GM12878 (cell line): ENCODE results near the gene RPL26. TPM values are rescaled to one million over a fixed set of nuclear protein-coding genes. Genes with fewer than 3 reads are reported as not detected.

Experiments used
- ATAC-seq: fragments of 200-7000 bp; cut with Tn5 transposase; 3 replicates; pipeline ENCODE4 v1.9.1; 2020; ENCODE audit warnings: mild to moderate bottlenecking, moderate library complexity
- BruUV-seq: library from RNA; stranded (reverse); fragments of 400-500 nt; replicated peaks from 2 replicates; lab custom pipeline; 2021; lab: Mats Ljungman, UMichigan
- CTCF ChIA-PET: fragments of 300-600 bp; sonication (Branson Sonifier 250); formaldehyde crosslinking; extraction: SDS; loops from one replicate; lab custom pipeline; 2021; ENCODE audit warnings: inconsistent platforms; lab: Yijun Ruan, JAX
- POLR2A ChIA-PET: fragments of 350-600 bp; formaldehyde crosslinking; extraction: SDS; loops from one replicate; lab custom pipeline; 2021; ENCODE audit warnings: inconsistent platforms; lab: Charles Lee
- RAD21 ChIA-PET: fragments of 300-600 bp; sonication (Branson Sonifier 250); formaldehyde crosslinking; loops from one replicate; lab custom pipeline; 2023; ENCODE audit warnings: antibody characterized with exemption; ENCODE audit not compliant: unreplicated experiment; lab: Charles Lee
- SMC1A ChIA-PET: fragments of 300-600 bp; sonication (Branson Sonifier 250); formaldehyde crosslinking; loops from one replicate; lab custom pipeline; 2023; ENCODE audit not compliant: unreplicated experiment, uncharacterized antibody; lab: Charles Lee
- DNase-seq: peaks from one replicate; pipeline ENCODE4 v3.0.0-alpha.2; 2011; ENCODE audit warnings: low read depth, low spot score
- FAIRE-seq: peaks from 3 replicates; lab custom pipeline; 2011; peaks lifted over from hg19 to GRCh38; lab: Jason Lieb, UNC
- H2AFZ ChIP-seq: 2 replicates; pipeline ENCODE4 v1.6.0; 2011; ENCODE audit warnings: low read depth, low read length, control low read depth; ENCODE audit not compliant: control insufficient read depth
- H3K27ac ChIP-seq: 2 replicates; pipeline ENCODE4 v1.5.1; 2011; ENCODE audit warnings: control low read depth; ENCODE audit not compliant: control insufficient read depth, insufficient read depth
- H3K27me3 ChIP-seq, 2 experiments: replicated peaks in 1 of 2; 2 replicates each; pipeline versions ENCODE4 v1.6.0 to v1.6.1; 2011; ENCODE audit warnings: low read length in 1 of 2; ENCODE audit not compliant: control insufficient read depth in 2 of 2, insufficient read depth in 2 of 2
- H3K36me3 ChIP-seq, 2 experiments: 2 replicates each; pipeline ENCODE4 v1.5.1; 2011; ENCODE audit warnings: low read length in 1 of 2; ENCODE audit not compliant: control insufficient read depth in 2 of 2, insufficient read depth in 2 of 2
- H3K4me1 ChIP-seq: 2 replicates; pipeline ENCODE4 v1.6.1; 2011; ENCODE audit warnings: mild to moderate bottlenecking, low read length, moderate library complexity, mixed read lengths; ENCODE audit not compliant: control insufficient read depth, insufficient read depth
- H3K4me2 ChIP-seq: 2 replicates; pipeline ENCODE4 v1.6.0; 2011; ENCODE audit warnings: control low read depth; ENCODE audit not compliant: control insufficient read depth, insufficient read depth
- H3K4me3 ChIP-seq: fragments of 200-600 bp; sonication (generic); 2 replicates; pipeline ENCODE4 v1.5.1; 2016
- H3K79me2 ChIP-seq: 2 replicates; pipeline ENCODE4 v1.6.0; 2011; ENCODE audit warnings: low read length; ENCODE audit not compliant: control insufficient read depth, insufficient read depth
- H3K9ac ChIP-seq: 2 replicates; pipeline ENCODE4 v1.8.0; 2011; ENCODE audit warnings: low read length, control low read depth, mixed read lengths; ENCODE audit not compliant: control insufficient read depth, insufficient read depth
- H3K9me3 ChIP-seq: replicated peaks from 3 replicates; pipeline ENCODE4 v1.5.1; 2011; ENCODE audit warnings: mild to moderate bottlenecking, low read length; ENCODE audit not compliant: control insufficient read depth, insufficient read depth
- H4K20me1 ChIP-seq: 2 replicates; pipeline ENCODE4 v1.6.0; 2011; ENCODE audit not compliant: control insufficient read depth, insufficient read depth
- BMI1 ChIP-seq: fragments of 450-650 bp; IDR thresholded peaks from 2 replicates; pipeline ENCODE4 v1.6.1; 2016; ENCODE audit warnings: mild to moderate bottlenecking, moderate library complexity, borderline replicate concordance
- ZBTB33 ChIP-seq: fragments of 450-650 bp; IDR thresholded peaks from 2 replicates; pipeline ENCODE4 v1.6.1; 2017; ENCODE audit warnings: mild to moderate bottlenecking
- ZNF24 ChIP-seq: fragments of 450-650 bp; IDR thresholded peaks from 2 replicates; pipeline ENCODE4 v1.6.1; 2017; ENCODE audit warnings: antibody characterized with exemption, mild to moderate bottlenecking
- WGBS: methylation state at CpG from one replicate; pipeline ENCODE4 v1.1.6; 2016; ENCODE audit warnings: low lambda C conversion rate; ENCODE audit not compliant: insufficient replicate concordance, insufficient coverage; ENCODE audit errors: missing lambda C conversion rate; 5-methylcytosine and 5-hydroxymethylcytosine counted together
- in situ Hi-C: fragments of 300-500 bp; cut with MboI; formaldehyde crosslinking; loops from 9 replicates; pipeline ENCODE4 v1.14.3; 2018; ENCODE audit warnings: mixed read lengths
- intact Hi-C: fragments of 100-400 bp; cut with micrococcal nuclease; formaldehyde crosslinking; loops from one replicate; pipeline ENCODE4 v1.14.2; 2022; ENCODE audit not compliant: unreplicated experiment
- polyA plus RNA-seq, 11 experiments: library from polyadenylated mRNA; depleted of rRNA in 4 of 11; unstranded in 6 of 11; stranded (reverse) in 5 of 11; fragments of >200 nt; fragmentation: Nextera tagmentation in 4 of 11; fragmentation: Illumina TruSeq in 1 of 11; extraction: Ambion mirVana in 4 of 11; extraction: Trizol in 1 of 11; gene quantifications; 1 replicate in 1 of 11; 2 replicates in 10 of 11; pipeline versions ENCODE4 v1.2.1 to v1.2.3, GENCODE V29; 2011 to 2016; ENCODE audit warnings: inconsistent platforms in 2 of 11, missing spikeins in 2 of 11, low read depth in 1 of 11
- total RNA-seq, 4 experiments: library from RNA; depleted of rRNA in 3 of 4; stranded (reverse); fragments of >200 nt in 3 of 4; fragmentation: Illumina TruSeq in 1 of 4; extraction: Trizol in 1 of 4; gene quantifications; 2 replicates each; pipeline versions ENCODE4 v1.2.1 to v1.2.3, GENCODE V29; 2013 to 2021
- TF ChIP-seq, protein P1 (sequence below): IDR thresholded peaks from 2 replicates; pipeline ENCODE4 v1.6.1; 2011; ENCODE audit warnings: mild to moderate bottlenecking, low read depth, low read length, moderate library complexity; ENCODE audit not compliant: insufficient replicate concordance
- TF ChIP-seq, protein P2 (sequence below): fragments of 450-650 bp; IDR thresholded peaks from 2 replicates; pipeline ENCODE4 v1.6.1; 2016; ENCODE audit warnings: mild to moderate bottlenecking

Gene RPL26
- total and polyA plus RNA-seq, 10 of the 15 experiments (the other 5 are each of a cell fraction or from before 2014, with no cell fraction given) = 1,451 to 9,244 (median 4,326) TPM

DNA sequence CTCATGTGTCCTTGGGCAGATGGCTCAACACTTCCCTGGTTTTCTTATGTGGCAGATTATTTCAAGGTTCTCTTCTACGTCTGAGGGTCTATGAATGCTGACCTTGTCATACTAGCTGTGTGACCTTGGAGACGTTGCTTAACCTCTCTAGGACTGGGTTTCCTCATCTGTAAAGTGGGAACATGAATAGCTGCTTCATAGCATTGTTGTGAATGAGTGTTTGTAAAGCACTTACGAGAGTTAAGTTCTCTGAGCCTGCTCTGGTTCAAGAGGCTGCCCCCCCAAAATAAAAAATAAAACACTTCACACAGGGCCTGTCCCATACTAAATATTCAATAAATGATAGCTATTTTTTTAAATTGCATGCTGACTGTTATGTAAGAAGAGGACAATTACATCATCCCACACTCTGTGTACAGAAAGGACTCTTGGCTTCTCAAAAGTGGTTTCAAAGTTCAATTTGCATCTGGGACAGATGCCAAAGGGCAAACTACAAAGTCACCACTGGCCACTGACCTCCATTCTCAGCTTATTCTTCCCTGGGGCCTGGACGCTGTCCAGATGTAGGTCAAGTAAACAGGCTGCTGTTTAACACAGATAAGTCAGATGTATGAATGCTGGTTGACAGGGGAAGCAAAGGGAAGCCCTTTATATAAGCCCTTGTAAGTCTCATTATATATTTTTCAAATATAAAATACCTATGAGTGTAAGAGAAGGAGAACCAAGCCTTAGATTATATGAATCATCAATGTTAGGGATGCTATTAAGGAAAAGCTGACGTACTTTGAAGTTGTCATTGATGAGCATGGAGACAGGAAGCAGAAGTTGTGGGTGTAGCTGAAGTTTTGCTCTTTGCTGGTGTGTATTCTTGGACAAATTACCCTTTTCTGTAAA lies 37.3 kb upstream of the RPL26 start:
- CTCF ChIA-PET = interaction anchor here (0.8 to 2.8 kb wide), 4 partner anchors 9 to 326 kb away, joined by 3 to 10 read pairs (median 4); no protein-coding TSS in a partner anchor
- 15% methylated on average over 5 of the region's 5 CpGs for WGBS
- Histone ChIP-seq H3K36me3 (no peaks in the 10 kb centered on the region), H3K27me3 (peaks cover 2 to 3% of the 10 kb centered on the region in 2 experiments; a peak in 3 of 4 replicates), H3K27ac (no peak overlapping the region), H3K4me3 (no peak overlapping the region), H2AFZ (no peak overlapping the region), H4K20me1 (no peaks in the 10 kb centered on the region), H3K9ac (no peak overlapping the region), H3K4me1 (no peaks in the 10 kb centered on the region), H3K4me2 (no peak overlapping the region), H3K79me2 (no peaks in the 10 kb centered on the region), H3K9me3 (no peaks in the 10 kb centered on the region)
- FAIRE-seq = no peak
- no peak for TF ChIP-seq BMI1
- TF ChIP-seq, protein P1, sequence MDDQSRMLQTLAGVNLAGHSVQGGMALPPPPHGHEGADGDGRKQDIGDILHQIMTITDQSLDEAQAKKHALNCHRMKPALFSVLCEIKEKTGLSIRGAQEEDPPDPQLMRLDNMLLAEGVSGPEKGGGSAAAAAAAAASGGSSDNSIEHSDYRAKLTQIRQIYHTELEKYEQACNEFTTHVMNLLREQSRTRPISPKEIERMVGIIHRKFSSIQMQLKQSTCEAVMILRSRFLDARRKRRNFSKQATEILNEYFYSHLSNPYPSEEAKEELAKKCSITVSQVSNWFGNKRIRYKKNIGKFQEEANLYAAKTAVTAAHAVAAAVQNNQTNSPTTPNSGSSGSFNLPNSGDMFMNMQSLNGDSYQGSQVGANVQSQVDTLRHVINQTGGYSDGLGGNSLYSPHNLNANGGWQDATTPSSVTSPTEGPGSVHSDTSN = no peak
- SMC1A ChIA-PET = interaction anchor here (0.7 to 1.1 kb wide), 2 partner anchors 10 to 13 kb away, joined by 3 read pairs; no protein-coding TSS in a partner anchor
- in situ Hi-C loops = no loop called here
- BruUV-seq = no TSS peak
- intact Hi-C loops = no loop called here
- RAD21 ChIA-PET = no interaction called here
- no peak for ATAC-seq
- POLR2A ChIA-PET = interaction anchor here (0.8 kb wide), 1 partner anchor 10 kb away, joined by 3 read pairs; no protein-coding TSS in a partner anchor
- no peak for DNase-seq

- Histone ChIP-seq H4K20me1 (no peaks in the 10 kb centered on the region), H2AFZ (no peak overlapping the region), H3K27ac (no peak overlapping the region), H3K4me2 (no peak overlapping the region), H3K4me3 (no peak overlapping the region), H3K36me3 (no peaks in the 10 kb centered on the region), H3K79me2 (no peaks in the 10 kb centered on the region), H3K27me3 (peaks cover 2 to 3% of the 10 kb centered on the region in 2 experiments; a peak in 3 of 4 replicates), H3K4me1 (no peaks in the 10 kb centered on the region), H3K9ac (no peak overlapping the region), H3K9me3 (no peaks in the 10 kb centered on the region)
- 0% methylated on average over 1 of the region's 1 CpG for WGBS
- RAD21 ChIA-PET = no interaction called here
- SMC1A ChIA-PET = no interaction called here
- BruUV-seq = no TSS peak
- CTCF ChIA-PET = interaction anchor here (0.8 kb wide), 1 partner anchor 10 kb away, joined by 3 read pairs; no protein-coding TSS in a partner anchor
- no peak for TF ChIP-seq ZNF24
- TF ChIP-seq, protein P2, sequence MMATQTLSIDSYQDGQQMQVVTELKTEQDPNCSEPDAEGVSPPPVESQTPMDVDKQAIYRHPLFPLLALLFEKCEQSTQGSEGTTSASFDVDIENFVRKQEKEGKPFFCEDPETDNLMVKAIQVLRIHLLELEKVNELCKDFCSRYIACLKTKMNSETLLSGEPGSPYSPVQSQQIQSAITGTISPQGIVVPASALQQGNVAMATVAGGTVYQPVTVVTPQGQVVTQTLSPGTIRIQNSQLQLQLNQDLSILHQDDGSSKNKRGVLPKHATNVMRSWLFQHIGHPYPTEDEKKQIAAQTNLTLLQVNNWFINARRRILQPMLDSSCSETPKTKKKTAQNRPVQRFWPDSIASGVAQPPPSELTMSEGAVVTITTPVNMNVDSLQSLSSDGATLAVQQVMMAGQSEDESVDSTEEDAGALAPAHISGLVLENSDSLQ = no peak
- no peak for TF ChIP-seq ZBTB33
- intact Hi-C loops = loop anchor here (10.0 kb wide), 1 partner anchor 475 kb away; no protein-coding TSS in a partner anchor
- in situ Hi-C loops = loop anchor here (10.0 kb wide), 1 partner anchor 595 kb away; no protein-coding TSS in a partner anchor
- ATAC-seq = no peak
- FAIRE-seq = no peak
- no peak for DNase-seq
- POLR2A ChIA-PET = no interaction called here
Observed at GRCh38 chr17:8419305-8419704, 36.3 kb upstream of the RPL26 start.
